Gastrocnemius medialis (tissue), 4 donors: Measurements from ENCODE around the gene PDE6C. TPM values are rescaled to one million over a fixed set of nuclear protein-coding genes. Genes with fewer than 3 reads are reported as not detected.

Experiments used
- ATAC-seq, 2 donors: fragments of 150-250 bp; one replicate each; pipeline ENCODE4 v1.9.1; 2016
- DNase-seq, 2 donors: peaks; one replicate each; pipeline ENCODE4 v3.0.0-alpha.2; 2019
- H3K27ac ChIP-seq, 4 donors: fragments of 200-600 bp; sonication (generic); 1 replicate in 1 of 4; 2 replicates in 3 of 4; pipeline ENCODE4 v1.5.1; 2016 to 2018; ENCODE audit warnings: mild to moderate bottlenecking in 2 of 4, moderate library complexity in 1 of 4
- H3K27me3 ChIP-seq, 3 donors: fragments of 200-600 bp; sonication (generic) in 2 of 3; 1 replicate in 1 of 3; 2 replicates in 2 of 3; pipeline versions ENCODE4 v1.5.1 to v1.6.0; 2016 to 2019; ENCODE audit warnings: mild to moderate bottlenecking in 1 of 3, moderate library complexity in 1 of 3
- H3K36me3 ChIP-seq, 2 donors: fragments of 200-600 bp; sonication (generic) in 1 of 2; one replicate each; pipeline ENCODE4 v1.5.1; 2017 to 2018
- H3K4me1 ChIP-seq, 2 donors: fragments of 200-600 bp; sonication (generic) in 1 of 2; one replicate each; pipeline ENCODE4 v1.5.1; 2016 to 2017; ENCODE audit warnings: mild to moderate bottlenecking in 2 of 2
- H3K4me3 ChIP-seq, 4 donors: fragments of 200-600 bp; sonication (generic) in 3 of 4; 1 replicate in 1 of 4; 2 replicates in 3 of 4; pipeline ENCODE4 v1.5.1; 2016 to 2019; ENCODE audit warnings: mild to moderate bottlenecking in 2 of 4
- H3K9me3 ChIP-seq, 3 donors: fragments of 200-600 bp; sonication (generic) in 2 of 3; 1 replicate in 1 of 3; 2 replicates in 2 of 3; pipeline ENCODE4 v1.5.1; 2016 to 2019
- POLR2A ChIP-seq, 2 donors: fragments of 450-650 bp; IDR thresholded peaks; one replicate each; pipeline ENCODE4 v1.6.1; 2017; ENCODE audit warnings: antibody characterized with exemption in 2 of 2, mild to moderate bottlenecking in 2 of 2, moderate library complexity in 2 of 2
- in situ Hi-C, 4 donors: fragments of 200-750 bp; cut with MboI; loops; one replicate each; pipeline versions ENCODE4 v1.15.0 to v1.8.0; 2017; ENCODE audit warnings: low sequenced_read_pairs in 4 of 4
- intact Hi-C: fragments of 100-400 bp; cut with DNase I; formaldehyde crosslinking; loops from one replicate; pipeline ENCODE4 v1.15.1; 2023; ENCODE audit warnings: low total_unique reads
- total RNA-seq, 4 donors: library from RNA; depleted of rRNA; stranded (reverse); fragments of >200 nt; gene quantifications; one replicate each; pipeline versions ENCODE4 v1.1.0 to v1.2.3, GENCODE V29; 2016
- TF ChIP-seq, protein P1 (sequence below), 5 experiments: fragments of 450-650 bp in 3 of 5; fragments of 200-600 bp in 2 of 5; sonication (generic) in 2 of 5; IDR thresholded peaks in 4 of 5; conservative IDR thresholded peaks in 1 of 5; 1 replicate in 4 of 5; 2 replicates in 1 of 5; pipeline ENCODE4 v1.5.1; 2016 to 2019; ENCODE audit warnings: antibody characterized with exemption in 5 of 5, mild to moderate bottlenecking in 3 of 5, moderate library complexity in 3 of 5

The PDE6C gene
- total RNA-seq, 4 donors from 2014 or later, result not detected

DNA sequence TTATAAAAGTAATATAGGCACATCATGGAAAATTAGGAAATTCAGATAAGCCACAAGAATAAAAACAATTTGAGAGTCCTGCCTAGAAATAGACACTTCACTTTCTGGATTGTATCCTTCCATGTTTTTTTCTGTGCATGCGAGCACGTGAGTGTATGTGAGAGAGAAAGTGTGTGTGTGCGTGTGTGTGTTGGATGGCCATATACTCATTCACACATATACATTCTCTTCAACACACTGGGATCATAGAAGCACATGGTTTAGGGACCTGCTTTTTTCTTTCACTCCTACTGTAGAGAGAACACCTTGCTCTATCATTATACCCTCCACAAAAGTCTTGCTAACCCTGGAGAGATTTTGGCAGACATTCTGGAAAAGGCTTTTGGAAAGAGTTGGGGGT, 38.4 kb upstream of the PDE6C start:
- no peak for ATAC-seq
- intact Hi-C loops, result no loop called here
- Histone ChIP-seq H3K4me1 (no peaks in the 10 kb centered on the region), H3K4me3 (no peak overlapping the region), H3K27me3 (peaks cover under 1 to 8% (median 6%) of the 10 kb centered on the region in 3 donors), H3K36me3 (no peaks in the 10 kb centered on the region), H3K9me3 (no peaks in the 10 kb centered on the region), H3K27ac (no peak overlapping the region)
- DNase-seq, result no peak
- in situ Hi-C loops, result no loop called here
- no peak for TF ChIP-seq POLR2A (IDR thresholded peaks at IDR 0.05)
- TF ChIP-seq, protein P1, sequence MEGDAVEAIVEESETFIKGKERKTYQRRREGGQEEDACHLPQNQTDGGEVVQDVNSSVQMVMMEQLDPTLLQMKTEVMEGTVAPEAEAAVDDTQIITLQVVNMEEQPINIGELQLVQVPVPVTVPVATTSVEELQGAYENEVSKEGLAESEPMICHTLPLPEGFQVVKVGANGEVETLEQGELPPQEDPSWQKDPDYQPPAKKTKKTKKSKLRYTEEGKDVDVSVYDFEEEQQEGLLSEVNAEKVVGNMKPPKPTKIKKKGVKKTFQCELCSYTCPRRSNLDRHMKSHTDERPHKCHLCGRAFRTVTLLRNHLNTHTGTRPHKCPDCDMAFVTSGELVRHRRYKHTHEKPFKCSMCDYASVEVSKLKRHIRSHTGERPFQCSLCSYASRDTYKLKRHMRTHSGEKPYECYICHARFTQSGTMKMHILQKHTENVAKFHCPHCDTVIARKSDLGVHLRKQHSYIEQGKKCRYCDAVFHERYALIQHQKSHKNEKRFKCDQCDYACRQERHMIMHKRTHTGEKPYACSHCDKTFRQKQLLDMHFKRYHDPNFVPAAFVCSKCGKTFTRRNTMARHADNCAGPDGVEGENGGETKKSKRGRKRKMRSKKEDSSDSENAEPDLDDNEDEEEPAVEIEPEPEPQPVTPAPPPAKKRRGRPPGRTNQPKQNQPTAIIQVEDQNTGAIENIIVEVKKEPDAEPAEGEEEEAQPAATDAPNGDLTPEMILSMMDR (IDR thresholded peaks at IDR 0.05 in 4 of 5, conservative IDR thresholded peaks at IDR 0.05 in 1 of 5), result no peak

DNA sequence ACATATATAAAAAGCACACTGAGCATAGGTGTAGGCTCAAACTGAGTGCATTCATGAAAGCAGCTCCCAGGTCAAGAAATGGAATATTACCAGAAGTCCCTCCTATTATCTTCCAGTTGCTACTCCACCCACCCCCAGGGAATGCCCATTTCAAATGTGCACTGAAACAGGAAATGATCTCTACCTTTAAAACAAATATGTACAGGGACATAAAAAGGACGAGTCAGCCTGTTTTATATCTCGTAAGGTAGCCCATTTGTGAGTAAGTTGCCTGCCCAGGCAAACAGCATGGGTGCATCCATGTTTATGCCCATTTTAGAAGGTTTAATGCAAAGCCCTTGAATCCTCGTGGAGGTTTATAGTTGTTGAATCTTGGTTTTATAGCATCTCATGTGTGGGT, 35.4 kb upstream of the PDE6C start:
- Histone ChIP-seq H3K27me3 (peaks cover 0 to 2% (median 0%) of the 10 kb centered on the region in 3 donors), H3K9me3 (no peaks in the 10 kb centered on the region), H3K4me3 (no peak overlapping the region), H3K36me3 (no peaks in the 10 kb centered on the region), H3K4me1 (no peaks in the 10 kb centered on the region), H3K27ac (no peak overlapping the region)
- in situ Hi-C loops, result no loop called here
- TF ChIP-seq POLR2A (IDR thresholded peaks at IDR 0.05), result no peak
- TF ChIP-seq, protein P1 (IDR thresholded peaks at IDR 0.05 in 4 of 5, conservative IDR thresholded peaks at IDR 0.05 in 1 of 5), result no peak
- intact Hi-C loops, result no loop called here
- DNase-seq (no peak), ATAC-seq (no peak)

DNA sequence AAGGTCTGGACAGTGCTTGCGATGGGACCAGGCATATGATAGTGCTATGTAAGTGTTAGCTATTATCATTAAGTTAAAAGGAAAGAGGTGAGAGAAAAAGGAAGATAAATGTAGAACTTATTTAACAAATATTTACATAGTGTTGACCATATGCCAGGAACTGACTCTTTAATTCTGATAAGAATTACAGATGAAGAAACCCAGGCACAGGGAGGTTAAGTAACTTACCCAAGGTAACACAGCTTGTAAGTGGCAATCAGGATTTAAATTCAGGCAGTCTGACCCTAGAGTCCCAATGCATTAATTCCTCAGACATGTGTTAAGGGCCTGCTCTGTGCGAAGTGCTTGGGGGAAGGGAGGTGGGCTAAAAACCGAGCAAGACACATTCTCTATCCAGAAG, 34.8 kb upstream of the PDE6C start:
- no peak overlapping the region for H3K27ac ChIP-seq
- no peaks in the 10 kb centered on the region for H3K9me3 ChIP-seq
- intact Hi-C loops (no loop called here), in situ Hi-C loops (no loop called here)
- H3K36me3 ChIP-seq, result no peaks in the 10 kb centered on the region
- peaks cover 0 to 2% (median 0%) of the 10 kb centered on the region in 3 donors for H3K27me3 ChIP-seq
- no peak for TF ChIP-seq POLR2A (IDR thresholded peaks at IDR 0.05)
- TF ChIP-seq, protein P1 (IDR thresholded peaks at IDR 0.05 in 4 of 5, conservative IDR thresholded peaks at IDR 0.05 in 1 of 5), result no peak
- H3K4me3 ChIP-seq, result no peak overlapping the region
- ATAC-seq (no peak), DNase-seq (no peak)
- H3K4me1 ChIP-seq, result no peaks in the 10 kb centered on the region

DNA sequence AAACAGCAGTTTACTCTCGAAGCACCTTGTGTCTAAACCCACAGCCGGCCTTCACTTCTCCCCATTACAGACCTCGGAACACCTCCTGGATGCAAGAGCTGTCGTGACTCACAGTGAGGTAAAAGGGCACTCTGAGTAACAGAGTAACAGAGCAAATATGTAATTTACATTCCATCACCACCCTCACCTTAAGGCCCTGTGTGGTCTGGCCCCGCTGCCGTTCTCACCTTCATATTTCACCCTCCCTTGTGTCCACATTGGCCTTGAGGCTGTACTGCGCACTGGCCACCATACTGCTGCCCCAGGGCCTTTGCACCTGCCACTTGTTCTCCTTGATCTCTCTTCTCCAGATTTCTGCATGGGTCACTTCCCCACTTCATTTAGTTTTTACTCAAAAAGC, 33.2 kb upstream of the PDE6C start:
- H3K9me3 ChIP-seq, result no peaks in the 10 kb centered on the region
- no peaks in the 10 kb centered on the region for H3K4me1 ChIP-seq
- ATAC-seq, result no peak
- no peak for DNase-seq
- TF ChIP-seq POLR2A (IDR thresholded peaks at IDR 0.05), result no peak
- TF ChIP-seq, protein P1 (IDR thresholded peaks at IDR 0.05 in 4 of 5, conservative IDR thresholded peaks at IDR 0.05 in 1 of 5), result no peak
- H3K36me3 ChIP-seq, result no peaks in the 10 kb centered on the region
- in situ Hi-C loops (no loop called here), intact Hi-C loops (no loop called here)
- H3K27me3 ChIP-seq, result peaks cover 0 to 2% (median 0%) of the 10 kb centered on the region in 3 donors
- no peak overlapping the region for H3K4me3 ChIP-seq
- no peak overlapping the region for H3K27ac ChIP-seq
